GM15510 (cell line): ENCODE data around the gene GRIA2.

Source experiments
- POLR2A ChIP-seq: IDR thresholded peaks from 3 replicates; pipeline ENCODE4 v1.6.1; 2011; ENCODE audit warnings: borderline replicate concordance; ENCODE audit not compliant: insufficient read length; ENCODE audit errors: extremely low read depth

The GRIA2 gene

DNA sequence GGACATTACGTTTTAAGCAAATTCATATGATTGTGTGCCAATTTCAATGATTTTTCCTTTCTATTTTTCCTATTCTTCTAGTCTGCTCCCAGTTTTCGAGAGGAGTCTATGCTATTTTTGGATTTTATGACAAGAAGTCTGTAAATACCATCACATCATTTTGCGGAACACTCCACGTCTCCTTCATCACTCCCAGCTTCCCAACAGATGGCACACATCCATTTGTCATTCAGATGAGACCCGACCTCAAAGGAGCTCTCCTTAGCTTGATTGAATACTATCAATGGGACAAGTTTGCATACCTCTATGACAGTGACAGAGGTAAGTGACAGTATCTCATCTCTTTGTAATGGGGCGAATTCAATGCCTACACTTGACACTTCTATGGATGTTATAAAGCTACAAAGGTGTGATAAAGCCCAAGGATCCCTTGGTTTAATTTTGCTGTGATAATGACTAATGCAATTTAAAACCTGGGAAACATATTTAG lies 83.0 kb downstream of the GRIA2 start:
- no peak for TF ChIP-seq POLR2A

DNA sequence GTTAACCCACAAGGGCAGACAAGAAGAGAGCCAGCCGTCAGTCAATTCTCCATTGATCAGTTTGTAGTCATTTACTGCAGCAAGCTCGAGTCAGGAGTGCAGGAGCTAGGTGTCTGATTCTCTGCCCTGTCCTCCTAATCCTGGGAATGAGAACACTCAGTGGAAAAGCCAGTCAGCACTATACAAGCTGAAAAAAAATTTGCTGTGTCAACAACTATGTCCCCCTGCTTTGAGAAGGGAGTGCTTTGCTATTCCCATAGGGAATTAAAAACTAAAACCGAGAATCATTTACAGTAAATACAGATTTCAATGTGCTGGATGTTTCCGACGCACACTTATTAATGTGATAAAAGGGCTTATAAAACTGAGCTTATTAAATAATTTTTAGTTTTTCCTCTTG lies 84.2 kb downstream of the GRIA2 start:
- TF ChIP-seq POLR2A = no peak

DNA sequence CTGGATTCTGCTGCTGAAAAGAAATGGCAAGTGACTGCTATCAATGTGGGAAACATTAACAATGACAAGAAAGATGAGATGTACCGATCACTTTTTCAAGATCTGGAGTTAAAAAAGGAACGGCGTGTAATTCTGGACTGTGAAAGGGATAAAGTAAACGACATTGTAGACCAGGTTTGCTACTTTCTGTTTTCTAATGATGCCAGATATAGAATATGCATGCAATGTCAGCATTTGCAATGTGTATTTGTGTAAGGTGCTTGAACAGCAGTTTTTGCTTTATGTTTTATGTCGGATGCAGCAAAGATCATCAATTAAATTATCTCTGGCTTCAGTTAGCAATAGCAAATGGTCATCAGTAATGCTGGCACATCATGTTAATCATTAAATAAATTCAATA lies 92.2 kb downstream of the GRIA2 start:
- no peak for TF ChIP-seq POLR2A

DNA sequence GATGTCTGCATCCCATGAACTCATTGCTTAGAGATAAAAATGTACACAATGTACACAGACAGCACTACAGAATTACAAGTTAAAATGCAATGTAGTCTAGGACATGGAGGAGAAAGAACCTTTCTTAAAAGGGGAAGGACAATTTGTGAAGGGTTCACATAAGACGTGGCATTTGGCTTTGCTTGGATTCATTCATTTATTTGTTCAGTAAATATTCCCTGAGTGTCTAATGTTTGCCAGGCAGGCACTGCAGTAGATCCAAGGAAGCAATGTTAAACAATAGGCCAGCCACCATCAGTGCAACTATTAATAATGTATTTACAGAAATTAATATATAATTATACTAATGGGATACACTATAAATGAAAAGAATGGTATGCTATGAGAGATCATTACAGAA lies 94.4 kb downstream of the GRIA2 start:
- no peak for TF ChIP-seq POLR2A

DNA sequence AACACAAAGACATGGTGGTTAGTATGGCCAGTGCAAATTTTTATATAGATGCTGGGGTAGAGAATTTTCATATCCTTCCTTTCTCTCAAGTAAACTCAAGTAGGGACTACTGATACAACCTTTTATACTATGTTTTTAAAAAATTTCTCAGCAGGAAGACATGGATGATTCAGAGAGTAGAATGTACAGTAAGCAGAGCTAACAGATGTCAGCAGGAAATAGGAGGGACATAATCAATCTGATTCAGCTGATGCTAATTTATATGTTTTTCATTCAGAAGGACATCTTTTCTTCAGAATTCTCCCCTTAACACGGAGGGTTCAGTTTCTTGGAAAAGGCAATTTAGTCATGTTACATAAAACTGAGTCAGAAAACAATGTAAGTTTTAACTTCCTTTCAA lies 95.4 kb downstream of the GRIA2 start:
- no peak for TF ChIP-seq POLR2A

DNA sequence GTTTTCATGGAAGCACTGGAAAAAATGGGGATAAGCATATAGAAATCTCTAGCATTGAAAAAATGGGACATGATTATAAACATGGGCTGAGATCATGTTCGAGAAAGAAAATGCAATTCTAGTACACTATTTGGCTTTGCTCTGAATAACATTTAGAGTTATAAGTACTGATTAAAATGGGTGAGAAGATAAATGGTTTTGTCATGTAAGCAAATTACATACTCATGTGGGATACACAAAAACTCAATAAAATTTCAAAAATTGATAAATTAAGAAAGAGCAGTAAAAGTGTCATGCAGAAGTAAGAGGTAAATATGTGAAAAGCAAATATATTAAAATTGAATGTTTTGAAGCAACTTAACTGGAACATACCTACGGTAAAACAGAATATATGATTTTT lies 99.6 kb downstream of the GRIA2 start:
- no peak for TF ChIP-seq POLR2A

DNA sequence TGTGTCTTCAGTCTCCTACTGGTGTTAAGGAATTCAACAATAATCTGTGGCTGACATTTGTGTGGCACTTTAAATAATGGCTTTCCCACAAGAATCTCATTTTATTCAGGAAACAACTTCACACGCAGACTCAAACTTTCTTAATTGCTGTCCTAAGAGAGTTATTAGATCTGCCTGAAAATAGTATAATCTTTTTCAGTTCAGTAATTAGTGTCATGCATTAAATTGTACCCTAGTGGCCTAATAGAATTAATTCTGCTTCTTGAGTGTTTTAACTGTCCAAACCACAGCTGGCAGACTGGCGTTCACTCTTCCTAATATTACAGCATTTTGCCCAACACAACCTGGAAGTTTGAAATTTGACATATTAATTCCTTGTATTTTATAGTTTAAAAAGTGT lies 107.1 kb downstream of the GRIA2 start:
- TF ChIP-seq POLR2A = no peak

DNA sequence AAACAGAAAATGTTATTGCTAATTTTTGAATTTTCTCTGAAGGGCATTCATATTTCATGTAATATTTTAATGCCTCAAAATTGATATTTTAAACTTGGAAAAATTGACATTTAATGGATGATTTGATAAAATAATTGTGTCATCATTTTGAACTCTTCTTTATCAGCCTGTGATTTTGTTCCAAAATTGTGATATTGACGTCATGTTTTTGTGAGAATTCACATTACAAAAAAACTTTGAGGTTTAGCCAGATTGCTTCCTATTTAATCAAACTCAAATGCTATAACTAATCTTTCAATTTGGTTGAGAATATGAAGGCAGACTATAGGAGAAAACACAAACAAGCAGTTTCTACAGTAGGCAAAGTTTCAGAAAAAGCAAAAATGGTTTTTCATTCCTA lies 137.4 kb downstream of the GRIA2 start:
- TF ChIP-seq POLR2A = no peak

DNA sequence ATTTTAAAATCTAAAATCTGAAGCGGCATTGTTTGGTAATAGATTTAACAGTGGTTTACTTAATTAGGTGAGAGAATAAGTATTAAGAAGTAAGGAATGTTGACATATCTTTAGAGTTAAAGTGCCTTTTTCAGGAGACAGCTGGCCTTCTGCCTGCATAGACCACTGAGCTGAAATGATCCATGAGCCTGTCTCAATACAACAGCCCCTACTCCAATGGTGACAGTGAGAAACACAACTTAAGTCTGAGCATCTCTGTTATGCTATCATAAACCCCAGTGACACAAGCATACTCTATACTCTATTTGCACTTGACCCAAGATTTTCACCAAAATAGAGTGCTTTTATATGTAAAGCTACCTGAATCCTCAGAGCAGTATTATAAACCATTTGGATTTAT lies 137.9 kb downstream of the GRIA2 start:
- TF ChIP-seq POLR2A = no peak

DNA sequence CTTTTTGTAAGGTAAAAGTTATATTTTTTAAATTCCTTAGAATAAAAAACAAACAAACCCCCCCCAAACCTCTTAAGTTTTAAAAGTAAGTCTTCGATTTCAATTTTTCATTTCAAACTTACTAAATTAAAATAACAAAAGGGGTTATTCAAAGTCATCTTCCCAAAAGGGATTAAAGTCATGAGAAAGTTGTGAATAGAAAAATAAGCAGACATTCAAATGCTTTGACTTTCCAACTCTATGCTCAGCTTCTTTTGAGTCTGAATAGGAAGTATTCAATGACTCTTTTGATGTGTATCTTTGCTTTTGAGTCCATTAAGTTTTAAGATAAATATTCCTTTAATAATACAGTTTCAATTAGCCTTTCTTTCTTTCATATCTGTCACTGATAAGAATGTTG lies 138.3 kb downstream of the GRIA2 start:
- no peak for TF ChIP-seq POLR2A

DNA sequence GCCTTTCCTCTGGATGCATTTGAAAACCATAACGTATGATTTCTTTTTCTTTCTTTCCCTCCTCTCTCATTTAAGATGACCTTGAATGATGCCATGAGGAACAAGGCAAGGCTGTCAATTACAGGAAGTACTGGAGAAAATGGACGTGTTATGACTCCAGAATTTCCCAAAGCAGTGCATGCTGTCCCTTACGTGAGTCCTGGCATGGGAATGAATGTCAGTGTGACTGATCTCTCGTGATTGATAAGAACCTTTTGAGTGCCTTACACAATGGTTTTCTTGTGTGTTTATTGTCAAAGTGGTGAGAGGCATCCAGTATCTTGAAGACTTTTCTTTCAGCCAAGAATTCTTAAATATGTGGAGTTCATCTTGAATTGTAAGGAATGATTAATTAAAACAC lies 142.8 kb downstream of the GRIA2 start:
- TF ChIP-seq POLR2A = no peak

DNA sequence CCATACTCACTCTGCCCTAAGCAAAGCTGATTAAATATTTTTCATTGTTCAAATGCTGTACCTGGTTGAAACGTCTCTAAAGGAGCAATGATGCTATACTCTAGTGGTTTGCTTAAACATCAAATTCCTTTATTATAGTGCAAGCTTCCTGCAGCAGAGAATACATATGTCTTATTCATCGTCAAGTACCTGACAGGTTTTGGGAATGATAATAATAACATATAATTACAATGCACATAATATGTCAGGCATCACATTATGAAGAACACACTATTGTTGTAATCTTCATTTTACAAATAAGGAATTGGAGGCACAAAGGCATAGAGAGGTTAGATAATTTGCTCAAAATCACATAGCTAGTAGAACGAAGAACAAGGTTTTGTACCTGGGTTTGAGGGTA lies 151.6 kb downstream of the GRIA2 start:
- no peak for TF ChIP-seq POLR2A

DNA sequence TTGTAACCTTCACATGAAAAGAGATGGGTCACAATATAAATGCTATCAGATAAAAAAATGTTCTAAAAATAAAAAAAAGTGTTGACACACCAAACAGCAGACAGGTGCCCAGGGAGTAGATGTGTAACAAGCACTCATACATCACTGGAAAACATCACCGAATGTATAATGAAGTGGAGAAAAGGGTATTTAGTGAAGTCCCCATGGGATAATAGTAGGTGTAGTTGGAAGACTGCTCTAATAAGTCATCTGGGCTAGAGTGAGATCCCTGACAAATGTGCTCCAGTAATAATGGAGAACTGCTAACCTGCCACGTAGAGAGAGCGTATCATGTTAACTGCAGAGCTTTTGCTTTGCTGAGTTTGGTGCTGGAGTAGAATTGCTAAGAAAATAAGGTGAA lies 152.0 kb downstream of the GRIA2 start:
- no peak for TF ChIP-seq POLR2A

DNA sequence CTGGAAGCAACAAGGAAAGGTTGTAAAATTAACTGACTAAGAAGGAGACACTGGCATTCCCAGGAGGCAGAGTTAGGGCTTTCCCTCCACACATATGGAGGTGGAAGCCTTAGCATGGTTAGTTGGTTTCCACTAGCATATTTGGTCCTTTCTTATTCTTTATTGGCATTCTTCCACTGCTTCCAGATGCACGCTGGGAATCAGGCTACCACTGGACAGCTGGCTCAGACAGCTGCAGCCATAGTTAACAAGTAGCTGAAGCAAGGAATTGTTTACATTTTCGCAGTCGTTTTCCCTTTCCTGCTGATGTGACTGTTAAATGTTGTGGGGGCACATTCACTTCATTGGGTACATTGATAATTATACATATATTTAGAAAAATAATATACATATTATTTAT lies 169.2 kb downstream of the GRIA2 start:
- TF ChIP-seq POLR2A = no peak

DNA sequence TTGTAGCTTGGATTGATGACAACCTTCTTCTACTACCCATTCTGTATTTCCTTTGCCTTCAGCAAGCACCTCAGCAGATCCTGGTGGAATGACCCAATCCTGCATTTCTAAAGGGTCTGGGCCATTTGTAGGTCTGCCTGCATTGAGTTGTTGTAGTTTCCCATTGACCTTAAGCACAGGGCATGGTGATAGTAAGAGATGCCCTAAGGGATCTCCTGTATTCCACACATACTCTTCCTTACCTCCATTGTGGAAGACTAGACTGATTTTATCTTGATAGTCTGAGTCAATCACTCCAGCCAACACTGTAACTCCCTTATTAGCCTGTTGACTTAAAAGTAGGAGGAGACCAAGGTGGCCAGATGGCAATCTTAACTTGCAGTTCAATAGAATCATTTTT lies 184.5 kb downstream of the GRIA2 start:
- TF ChIP-seq POLR2A = no peak
